ENCODE measurements around the gene LRP1.

Gene LRP1

GRCh38 chr12:57215668-57216013 lies 87.4 kb downstream of the LRP1 start:
- no peak for DNase-seq

DNA sequence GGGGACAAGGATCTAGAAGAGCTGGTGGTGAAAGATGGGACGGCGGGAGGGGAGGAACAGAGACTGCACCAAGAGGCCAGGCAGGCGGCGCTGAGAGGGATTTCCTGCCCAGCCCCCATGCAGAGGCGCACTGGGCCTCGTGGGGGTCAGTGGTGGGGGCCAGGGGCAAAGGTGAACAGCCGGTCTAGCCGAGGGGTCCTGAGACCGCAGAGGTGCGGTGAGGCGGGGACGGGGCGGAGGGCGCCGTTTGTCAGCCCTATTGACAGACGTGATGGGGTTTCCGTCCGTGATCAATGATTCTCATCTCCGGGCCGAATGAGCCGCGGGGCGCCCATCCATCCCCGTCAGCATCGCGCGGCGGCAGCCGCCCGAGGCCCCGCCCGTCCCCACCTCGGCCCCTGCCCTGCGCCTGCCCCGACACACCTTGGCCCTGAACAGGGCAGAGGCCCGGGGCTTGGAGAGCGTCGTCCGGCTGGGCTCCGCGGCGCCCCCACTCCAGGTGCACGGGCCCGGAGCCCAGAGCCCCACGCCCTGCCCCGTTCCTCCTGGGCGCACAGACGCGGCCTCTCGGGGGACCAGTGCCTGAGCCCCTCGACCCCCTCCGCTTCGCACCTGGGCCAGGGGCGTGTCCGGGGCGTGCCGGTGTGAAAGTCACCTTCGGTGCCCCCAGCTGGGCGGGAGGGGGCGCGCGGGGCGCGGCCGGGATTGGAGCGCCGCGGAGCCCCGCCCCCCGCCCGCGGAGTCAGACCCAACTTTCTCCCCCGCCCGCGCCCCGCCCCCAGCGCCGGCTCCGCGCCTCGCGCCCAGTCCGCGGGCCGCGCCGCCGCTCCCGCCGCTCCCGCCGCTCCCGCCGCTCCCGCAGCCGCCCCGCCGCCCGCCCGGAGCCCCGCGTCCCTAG lies 88.0 kb downstream of the LRP1 start, which contains the start of gene NXPH4:
Gene NXPH4 (plus strand): TSS at position 781 of the 898 bp plus-strand sequence. CDS start 176 bp downstream, outside the sequence.
- peak; percentile 80 for DNase-seq

DNA sequence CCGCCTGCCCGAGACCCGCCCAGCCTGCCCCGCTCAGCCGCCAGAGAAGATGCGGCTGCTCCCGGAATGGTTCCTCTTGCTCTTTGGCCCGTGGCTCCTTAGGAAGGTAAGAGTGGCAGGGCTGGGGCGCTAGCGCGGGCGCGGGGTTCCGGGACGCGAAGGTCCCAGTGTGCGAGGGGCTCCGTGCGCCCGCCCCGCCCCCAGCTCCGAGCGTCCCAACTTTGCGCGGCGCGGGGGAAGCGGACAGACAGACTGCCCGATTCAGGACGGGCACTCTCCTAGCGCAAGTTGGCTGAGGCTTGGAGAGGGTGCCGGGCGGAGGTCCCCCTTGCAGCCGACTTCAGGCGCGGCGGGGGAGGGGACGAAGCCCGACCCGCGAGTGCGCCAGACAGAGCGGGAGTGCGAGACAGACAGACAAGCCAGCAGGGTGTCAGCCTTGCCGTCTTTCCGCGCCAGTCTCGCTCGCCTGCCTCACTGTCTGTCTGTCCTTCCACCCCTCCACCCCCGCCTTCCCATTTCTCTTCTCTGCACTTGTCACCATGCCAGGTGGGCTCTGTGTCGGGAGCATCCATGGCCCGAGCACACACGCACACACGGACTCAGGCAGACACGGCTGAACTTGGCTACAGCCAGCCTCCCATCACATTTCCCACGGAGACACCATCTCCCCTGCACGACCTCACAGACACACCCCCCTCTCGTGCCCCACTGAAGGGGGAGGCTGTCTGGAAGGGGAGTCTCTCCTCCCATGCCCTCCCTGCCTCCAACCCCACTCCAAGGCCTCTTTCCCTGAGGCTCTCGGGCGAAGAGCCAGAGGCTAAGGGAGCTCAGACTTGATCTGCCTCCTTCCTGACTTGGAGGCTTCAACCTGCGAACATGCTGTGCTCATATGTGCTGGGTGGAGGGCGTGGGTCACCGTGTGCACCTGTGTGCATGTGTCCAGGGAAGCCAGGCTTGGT lies 88.9 kb downstream of the LRP1 start:
- DNase-seq, result no peak

DNA sequence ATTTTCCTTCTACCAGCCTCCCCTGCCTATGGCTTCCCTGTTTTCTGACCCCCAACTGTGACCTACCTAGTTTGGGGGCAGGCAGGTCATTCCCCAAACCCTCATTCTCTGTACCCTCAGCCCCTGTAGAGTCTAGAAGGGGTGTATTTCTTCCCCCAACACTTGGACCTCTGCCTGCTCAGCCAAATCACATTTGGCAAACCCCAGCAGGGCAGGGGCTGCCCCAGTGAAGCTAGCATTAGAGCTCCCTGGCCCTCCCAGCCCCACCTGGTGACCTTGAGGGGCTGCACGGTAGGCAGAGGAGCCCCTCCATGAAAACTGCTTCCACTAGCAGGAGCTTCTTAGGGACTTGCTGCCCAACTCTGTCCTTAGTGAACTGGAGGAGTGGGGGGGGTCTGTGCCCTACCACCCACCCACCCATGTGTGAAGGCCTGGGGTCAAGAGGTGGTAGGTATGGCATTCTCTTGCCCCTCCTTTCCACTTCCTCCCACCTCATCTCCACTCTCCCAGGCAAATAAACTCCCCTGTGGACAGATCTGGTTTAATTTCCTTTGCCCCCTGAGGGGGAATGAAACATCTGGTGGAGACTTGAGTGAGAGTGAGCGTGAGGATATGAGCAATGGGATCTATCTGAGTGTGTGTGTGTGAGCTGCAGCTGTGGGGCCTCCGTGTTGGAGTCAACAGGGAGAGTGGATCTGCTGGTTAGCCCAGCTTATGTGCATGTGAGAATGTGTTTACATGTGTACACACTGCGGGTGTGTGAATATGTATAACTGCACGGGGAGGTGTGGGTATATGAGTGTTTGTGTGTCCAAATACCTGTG lies 90.0 kb downstream of the LRP1 start:
- DNase-seq, result no peak

DNA sequence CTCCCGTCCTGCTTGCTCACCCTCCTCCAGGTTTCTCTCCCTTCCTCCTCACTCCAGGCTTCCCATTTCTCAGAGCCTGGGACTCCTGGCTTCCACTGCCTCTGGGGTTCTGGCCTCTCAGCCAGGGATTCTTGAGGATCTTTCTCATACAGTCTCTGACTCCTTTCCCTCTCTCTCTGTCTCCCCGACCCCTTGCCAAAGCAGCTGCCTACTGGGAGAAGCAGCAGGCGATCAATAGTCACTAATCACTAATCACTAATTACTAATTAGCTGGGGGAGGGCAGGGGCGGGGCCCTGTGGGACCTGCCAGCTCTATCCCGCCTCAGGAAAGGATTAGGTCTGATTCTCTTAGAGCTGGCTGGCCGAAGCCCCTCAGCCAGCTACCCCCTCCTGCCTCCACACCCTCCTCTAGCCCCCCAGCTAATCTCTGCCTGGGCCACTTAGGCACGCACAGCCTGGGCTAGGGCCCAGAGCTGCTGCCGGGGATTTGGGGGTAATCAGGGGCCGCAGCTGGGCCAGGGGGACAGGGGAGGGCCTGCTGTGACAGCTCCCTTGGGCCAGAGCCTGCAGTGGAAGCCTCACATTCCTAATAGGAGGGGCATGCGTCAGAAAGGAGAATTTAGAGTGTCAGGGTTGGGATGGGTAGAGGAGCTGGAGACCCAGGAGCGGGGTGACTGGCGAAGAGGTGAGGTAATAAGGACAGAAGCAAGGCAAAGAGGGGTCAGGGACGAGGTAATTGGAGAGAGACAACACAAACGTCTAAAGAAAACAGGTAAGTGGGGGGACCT lies 91.1 kb downstream of the LRP1 start:
- no peak for DNase-seq

DNA sequence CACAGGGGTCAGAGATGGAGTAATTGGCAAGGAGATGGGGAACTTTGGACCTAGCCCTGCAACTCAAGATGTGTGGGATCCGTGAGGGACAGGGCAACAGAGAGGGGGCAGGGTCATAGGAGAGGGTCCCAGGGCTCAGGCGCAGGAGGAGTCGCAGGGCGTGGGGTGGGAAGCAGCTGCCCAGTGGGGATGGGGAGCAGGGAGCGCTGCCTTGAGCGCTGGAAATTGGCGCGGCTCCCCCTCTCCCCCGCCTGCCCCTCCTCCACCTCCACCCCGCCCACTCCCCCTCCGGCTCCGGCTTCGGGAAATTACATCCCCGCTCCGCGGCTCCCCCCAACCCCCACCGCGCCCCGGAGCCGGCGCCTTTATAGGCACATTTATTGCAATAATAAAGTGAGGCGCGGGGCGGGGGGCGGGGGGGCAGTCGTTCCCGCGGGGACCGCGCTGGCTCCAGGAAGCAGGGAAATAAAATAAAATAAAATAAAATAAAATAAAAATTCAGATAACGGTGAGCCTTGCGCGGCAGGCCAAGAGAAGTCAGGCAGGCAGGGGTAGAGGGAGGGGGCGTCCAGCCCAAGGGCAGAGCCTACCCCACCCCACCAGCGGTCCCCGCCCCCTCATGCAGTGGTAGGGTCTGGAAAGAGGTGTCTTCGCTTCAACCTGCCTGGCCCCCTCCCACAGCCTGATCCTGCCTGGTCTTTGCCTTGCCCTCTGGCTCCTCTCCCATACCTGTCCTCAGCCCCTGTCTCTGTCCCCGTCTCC lies 91.9 kb downstream of the LRP1 start:
- DNase-seq, result no peak

DNA sequence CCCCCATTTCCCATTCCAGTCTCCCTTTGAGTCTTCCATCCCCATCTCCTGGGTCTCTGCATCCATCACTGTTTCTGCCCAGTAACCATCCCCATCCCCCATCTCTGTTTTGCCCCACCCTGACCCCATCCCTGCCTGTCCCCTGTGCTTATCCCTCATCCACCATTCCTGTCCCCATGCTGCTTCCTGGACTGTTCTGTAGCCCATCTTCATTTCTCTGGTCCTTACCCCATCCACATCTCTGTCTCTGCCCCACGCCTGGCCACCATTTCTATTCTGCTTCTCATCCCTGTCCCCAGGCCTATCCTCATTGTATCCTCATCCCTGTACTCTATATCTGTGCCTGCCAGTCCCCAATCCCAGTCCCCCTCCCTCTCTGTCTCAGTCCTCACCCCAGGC lies 92.5 kb downstream of the LRP1 start:
- DNase-seq, result no peak

DNA sequence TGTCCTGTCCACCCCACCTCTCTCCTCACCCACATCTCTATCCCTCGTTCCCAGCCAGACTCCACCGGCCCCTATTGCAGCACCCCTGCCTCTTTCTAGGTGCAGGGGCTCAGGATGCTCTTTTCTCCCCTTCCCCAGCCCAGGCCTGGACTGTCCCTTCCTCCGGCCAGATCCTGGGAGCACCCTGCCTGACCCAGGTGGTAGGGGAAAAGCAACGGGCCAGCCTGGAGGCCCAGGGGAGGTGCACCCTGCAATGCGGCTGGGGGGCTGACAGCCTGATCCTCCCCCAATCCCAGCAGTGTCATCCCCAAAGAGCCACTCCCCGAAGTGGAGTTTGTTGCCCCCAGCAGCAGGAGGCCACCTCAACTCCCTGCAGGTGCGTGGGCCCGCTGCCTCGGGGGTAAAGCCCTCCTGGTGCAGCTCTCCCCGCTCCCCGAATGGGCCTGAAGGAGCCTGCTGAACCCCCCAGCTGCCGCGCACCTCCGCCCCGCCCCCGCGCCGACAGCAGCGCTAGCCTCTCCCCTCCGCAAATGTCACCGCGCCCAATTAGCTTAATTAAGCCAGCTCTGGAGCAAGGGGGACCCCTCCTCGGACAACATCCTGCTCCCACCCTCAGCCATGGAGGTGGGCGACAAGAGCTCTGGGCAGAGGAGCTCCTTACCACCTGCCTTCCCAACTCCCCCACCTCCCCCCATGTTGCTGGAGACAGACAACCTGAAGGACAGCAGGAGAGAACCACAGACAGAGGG lies 93.1 kb downstream of the LRP1 start:
- DNase-seq, result no peak

GRCh38 chr12:57222286-57223190 lies 94.3 kb downstream of the LRP1 start:
- DNase-seq, result no peak

DNA sequence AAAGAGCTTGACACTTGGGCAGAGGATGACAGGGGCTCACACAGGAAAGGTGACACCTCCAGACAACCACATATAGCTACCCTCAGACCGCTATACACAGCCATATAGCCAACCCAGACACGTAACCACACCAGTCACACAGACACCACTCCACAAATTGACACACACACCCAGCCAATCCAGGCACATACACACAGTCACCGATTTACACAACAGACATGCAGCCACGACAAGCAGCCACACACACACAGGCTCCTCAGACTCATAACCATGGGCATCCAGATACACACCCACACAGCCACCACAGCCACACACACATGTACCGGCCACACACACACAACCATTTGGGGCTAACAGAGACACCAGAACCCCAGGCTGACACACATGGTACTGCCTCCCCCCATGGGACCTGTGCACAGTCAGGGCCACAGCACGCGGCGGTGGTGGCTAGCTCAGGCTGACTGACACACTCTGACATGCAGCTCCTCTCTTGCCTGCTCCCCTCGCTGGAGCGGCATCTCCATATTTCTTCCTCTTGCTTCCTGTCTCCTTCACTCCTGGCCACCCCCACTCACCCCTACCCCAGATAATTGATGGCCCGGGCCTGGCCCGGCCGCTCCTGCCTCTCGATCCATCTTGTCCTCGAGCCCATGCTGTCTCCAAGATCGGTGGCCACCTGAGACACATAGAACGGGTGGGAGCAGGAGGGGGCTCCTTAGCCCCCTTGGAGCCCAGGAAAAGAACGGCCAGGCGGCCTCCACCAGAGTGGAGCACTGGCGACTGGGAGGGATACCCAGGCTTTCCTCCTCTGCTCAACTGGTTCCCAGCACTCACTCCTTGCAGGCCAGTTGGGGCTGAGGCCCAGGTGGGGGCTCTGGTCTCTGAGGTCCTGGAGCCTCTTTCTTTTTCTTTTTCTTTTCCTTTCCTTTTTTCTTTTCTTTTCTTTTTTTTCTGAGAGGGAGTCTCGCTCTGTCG lies 95.2 kb downstream of the LRP1 start:
- no peak for DNase-seq

DNA sequence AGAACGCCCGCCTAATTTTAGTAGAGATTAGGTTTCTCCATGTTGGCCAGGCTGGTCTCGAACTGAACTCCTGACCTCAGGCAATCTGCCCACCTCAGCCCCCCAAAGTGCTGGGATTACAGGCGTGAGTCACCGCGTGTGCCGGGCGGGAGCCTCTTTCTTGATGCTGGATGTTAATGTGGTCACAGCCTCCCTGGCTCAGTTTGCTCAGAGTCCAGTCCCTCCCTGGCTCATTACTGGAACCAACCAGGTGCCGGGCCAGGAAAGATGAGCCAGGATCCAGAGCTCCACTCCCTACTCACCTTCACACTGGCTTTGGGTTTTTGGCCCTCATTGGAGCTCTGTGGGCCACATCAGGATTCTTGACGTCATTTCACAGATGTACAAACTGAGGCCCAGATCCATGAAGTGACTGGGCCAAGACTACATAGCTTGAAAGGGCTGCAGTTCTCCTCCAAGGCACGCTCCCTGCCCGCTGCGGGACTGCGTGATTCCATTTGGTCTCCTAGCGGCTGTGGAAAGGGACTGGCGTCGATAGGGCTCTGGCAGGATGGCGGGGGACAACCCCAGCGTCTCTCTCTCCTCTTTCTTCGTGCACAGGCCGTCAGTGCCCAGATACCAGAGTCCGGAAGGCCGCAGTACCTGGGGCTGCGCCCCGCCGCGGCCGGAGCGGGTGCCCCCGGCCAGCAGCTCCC lies 96.1 kb downstream of the LRP1 start:
- no peak for DNase-seq

DNA sequence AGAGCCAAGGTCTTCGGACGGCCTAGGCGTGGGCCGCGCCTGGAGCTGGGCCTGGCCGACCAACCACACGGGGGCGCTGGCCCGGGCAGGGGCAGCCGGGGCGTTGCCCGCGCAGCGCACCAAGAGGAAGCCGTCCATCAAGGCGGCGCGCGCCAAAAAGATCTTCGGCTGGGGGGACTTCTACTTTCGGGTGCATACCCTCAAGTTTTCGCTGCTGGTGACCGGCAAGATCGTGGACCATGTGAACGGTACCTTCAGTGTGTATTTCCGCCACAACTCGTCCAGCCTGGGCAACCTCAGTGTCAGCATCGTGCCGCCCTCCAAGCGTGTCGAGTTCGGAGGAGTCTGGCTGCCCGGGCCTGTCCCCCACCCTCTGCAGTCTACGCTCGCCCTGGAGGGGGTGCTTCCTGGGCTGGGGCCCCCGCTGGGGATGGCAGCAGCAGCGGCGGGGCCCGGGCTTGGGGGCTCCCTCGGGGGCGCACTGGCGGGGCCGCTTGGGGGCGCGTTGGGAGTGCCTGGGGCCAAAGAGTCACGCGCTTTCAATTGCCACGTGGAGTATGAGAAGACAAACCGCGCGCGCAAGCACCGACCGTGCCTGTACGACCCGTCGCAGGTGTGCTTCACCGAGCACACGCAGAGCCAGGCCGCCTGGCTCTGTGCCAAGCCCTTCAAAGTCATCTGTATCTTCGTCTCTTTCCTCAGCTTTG lies 96.8 kb downstream of the LRP1 start:
- DNase-seq, result peak; percentile 91

DNA sequence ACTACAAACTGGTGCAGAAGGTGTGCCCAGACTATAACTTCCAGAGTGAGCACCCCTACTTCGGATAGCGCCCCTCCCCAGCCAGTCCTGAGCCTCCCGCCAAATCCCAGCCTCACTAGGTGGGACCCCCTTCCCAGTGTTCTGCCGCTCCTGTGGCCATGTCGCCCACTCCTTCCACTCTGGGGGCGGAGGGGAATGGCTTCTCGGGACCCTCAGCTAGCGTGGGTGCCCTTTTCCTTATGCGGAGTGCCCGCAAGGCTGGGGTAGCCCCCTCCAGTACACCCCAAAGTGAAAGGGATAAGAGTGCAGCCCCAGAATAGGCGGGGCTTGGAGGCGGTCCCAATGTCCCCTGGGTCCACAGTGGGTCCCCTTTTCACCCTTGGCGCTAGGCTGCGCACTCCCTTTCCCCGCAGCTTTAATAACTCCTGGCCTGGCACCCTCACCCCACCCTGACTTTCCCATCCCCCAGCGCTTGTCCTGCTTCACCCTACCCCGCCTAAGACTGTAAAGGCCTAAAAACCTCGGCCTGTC lies 97.5 kb downstream of the LRP1 start:
- no peak for DNase-seq

DNA sequence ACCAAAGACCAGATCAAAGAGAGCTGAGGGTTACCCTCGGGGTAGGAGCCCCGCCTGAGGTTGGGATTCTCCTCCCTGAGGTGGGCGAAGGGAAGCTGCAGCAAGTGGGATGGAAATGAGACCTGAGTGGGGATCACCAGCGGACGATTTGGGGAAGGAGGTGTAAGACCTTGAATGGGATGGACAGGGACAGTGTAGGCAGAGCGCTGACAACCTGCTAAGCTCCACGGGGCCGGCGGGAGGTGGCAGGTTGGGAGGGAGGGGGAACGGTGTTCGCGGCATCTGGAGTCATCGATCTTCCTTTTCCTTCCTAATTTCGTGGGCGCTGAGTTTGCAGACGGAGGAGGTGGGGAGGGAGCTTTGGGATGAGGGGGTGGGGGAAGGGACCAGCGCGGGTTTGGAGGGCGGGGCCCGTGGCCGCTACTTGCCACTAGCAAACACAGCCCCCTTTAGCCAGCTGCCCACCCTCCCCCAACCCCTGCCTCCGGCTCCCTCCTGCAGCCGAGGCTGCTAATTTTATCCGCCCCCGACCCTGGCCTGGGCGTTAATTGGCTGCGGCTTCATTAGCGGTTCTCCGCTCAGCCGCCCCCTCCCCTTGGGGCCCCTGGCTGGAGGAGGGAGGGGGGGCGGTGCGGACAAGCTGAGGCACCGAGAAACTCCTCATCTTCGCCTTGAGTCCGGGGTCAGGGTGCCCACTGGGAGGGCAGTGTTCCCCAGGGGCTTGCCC lies 98.5 kb downstream of the LRP1 start:
- DNase-seq, result no peak

- DNase-seq, result no peak
These were observed 99.2 kb downstream of the LRP1 start for GRCh38 chr12:57227315-57228115.
